HG02938 (cell line): Measurements from ENCODE around the gene CD207.
"Not testable (repeated sequence)": the region's sequence is repeated elsewhere in the genome, so short reads cannot be mapped to it uniquely, and the experiment has no call there.

Experiments
- ATAC-seq: cut with Tn5 transposase; IDR thresholded peaks from one replicate; pipeline ENCODE4 v1.9.1; 2021; ENCODE audit warnings: mild to moderate bottlenecking, moderate library complexity; ENCODE audit not compliant: unreplicated experiment

Gene CD207

GRCh38 chr2:70835643-70836042 is at the start of gene CD207:
Gene CD207 (minus strand): TSS chr2:70835816. CDS start chr2:70835776, 40 bp downstream.
- ATAC-seq = no peak

GRCh38 chr2:70878543-70878942 is 42.9 kb upstream of the CD207 start:
- ATAC-seq = not testable (repeated sequence)

- ATAC-seq = not testable (repeated sequence)
Observed at GRCh38 chr2:70876138-70876537, 40.5 kb upstream of the CD207 start.

- no peak for ATAC-seq
Observed at GRCh38 chr2:70873541-70873940, 37.9 kb upstream of the CD207 start.

GRCh38 chr2:70871398-70872211 is 36.0 kb upstream of the CD207 start:
- no peak for ATAC-seq

GRCh38 chr2:70870790-70871189 is 35.2 kb upstream of the CD207 start:
- ATAC-seq = no peak

DNA sequence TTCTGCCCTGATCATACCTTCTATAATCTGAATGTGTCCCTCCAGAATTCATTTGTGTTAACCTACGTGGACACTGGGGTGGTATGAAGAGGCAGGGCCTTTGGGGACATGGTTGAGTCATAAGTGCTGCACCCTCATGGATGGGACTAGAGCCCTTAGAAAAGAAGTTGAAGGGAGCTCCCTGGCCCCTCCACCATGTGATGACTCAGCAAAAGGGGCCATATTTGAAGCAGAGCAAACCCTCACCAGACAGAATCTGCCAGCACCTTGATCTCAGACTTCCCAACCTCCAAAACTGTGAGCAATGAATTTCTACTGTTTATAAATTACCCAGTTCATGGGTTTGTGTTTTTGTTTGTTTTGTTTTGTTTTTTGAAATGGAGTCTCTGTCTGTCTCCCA is 33.4 kb upstream of the CD207 start:
- ATAC-seq = no peak

DNA sequence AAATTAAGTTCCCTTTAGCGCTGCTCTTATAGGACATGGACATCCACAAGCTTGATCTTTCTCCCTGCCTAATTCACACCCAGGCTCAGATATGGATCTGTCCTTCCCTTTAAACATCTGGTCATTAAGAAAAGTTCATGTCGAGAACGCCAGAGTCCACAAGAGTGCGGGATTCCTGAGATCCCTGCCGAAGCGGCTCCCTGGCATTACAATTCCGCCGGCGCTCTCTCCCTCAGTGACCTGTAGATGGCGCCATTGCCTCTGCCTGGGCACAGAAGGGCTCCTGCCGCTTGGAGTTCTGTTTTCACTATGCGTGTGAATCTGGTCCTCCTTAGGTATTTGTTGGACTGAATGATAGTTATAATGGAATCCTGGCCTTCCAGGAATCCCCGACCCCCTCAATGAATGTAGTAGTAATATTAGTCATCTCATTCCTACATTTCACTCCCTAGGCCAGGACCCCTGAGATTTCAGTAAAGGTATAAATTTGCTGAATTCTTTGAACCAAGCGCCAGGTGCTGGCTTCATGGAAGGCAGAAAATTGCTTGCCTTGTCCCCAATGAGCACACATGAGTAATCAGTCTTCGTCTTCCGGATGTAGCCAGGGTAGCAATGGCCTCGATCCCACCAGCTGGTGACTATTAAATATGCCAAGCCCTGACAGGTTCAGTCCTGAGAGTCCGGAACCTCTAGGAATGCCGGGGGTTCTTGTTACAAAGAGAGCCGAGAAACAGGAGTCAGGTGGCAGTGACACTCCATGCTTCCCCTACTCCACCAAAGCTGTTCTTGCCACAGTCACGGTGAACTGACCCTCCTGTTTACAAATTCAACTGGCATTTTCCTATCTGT is 26.4 kb upstream of the CD207 start:
- no peak for ATAC-seq

DNA sequence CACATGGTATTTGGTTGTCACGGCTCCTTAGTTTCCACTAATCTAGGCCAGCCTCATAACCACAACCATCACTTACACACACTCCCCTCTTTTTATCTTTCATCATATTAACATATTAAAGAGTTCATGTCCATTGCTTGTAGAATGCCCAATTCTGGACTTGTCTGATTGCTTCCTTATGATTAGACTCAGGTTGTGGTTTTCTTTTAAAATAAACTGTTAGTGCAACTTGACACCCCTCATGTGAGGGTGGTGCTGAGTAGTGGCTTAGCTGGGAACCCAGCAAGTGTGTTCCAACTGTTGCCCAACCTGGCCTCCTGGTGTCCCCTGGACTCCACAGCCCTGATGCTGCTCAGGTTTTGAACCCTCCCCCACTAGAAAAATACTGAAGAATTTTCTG is 20.1 kb upstream of the CD207 start:
- ATAC-seq = no peak

DNA sequence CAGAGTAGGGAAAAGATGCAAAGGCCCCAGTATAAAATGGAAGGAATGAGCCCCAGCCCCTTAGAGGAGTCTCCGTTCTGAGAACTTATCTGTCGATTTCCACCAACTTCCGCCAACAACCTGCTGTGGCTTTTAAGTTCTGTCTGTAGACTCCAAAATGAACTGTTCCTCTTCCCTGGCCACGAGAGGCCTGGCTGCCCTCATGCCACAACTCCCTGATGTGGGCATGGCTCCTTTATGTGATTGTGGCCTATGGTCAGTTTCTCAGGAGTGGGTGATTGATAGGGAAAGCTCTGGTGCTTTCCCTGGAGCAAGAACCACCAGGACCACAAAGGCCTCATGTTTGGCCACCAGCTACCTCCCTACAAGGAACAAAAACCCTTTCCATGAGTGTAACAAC is 18.8 kb upstream of the CD207 start:
- ATAC-seq = no peak

- ATAC-seq = no peak
Observed at GRCh38 chr2:70852824-70853223, 17.2 kb upstream of the CD207 start.

DNA sequence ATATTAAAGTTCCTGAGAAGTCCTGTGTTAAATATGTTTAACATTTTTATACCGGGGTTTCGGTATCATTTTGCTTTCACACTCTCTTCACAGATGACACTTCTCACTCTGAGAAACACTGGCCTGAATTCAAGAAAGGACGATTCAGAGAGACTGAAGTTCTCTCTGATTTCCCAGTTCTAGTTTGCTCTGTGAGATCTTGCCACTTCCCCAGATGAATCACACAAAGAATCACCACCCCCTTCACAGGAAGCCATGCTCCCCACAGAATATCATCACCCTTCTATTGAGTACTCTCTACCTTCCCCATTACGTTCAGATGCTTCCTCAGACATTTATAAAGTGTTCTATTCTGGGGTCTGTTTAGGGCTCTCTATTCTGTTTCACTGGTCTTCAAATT is 16.1 kb upstream of the CD207 start:
- ATAC-seq = no peak

DNA sequence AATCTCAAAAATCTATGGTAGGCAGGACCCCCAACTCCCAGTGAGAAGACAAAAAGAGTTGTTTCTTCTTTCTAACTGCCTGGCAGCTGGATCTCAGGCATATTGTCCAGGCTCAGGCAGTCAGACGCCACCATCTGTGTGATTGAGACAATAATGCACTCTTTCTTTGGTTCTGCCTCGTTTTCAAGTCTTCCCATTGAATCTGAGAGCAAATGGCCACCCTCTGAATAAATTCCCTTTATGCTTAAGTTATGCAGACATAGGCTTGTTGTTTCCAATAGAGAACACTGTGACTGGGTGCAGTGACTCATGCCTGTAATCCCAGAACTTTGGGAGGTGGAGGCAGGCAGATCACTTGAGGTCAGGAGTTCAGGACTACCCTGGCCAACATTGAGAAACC is 15.3 kb upstream of the CD207 start:
- no peak for ATAC-seq

DNA sequence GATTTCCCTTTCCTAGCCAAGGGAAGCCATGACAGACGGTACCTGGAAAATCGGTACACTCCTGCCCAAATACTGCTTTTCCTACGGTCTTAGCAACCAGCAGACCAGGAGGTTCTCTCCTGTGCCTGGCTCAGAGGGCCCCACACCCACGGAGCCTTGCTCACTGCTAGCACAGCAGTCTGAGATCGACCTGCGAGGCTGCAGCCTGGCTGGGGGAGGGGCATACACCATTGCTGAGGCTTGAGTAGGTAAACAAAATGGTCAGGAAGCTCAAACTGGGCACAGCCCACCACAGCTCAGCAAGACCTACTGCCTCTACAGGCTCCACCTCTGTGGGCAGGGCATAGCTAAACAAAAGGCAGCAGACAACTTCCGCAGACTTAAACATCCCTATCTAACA is 6.8 kb upstream of the CD207 start:
- ATAC-seq = no peak

DNA sequence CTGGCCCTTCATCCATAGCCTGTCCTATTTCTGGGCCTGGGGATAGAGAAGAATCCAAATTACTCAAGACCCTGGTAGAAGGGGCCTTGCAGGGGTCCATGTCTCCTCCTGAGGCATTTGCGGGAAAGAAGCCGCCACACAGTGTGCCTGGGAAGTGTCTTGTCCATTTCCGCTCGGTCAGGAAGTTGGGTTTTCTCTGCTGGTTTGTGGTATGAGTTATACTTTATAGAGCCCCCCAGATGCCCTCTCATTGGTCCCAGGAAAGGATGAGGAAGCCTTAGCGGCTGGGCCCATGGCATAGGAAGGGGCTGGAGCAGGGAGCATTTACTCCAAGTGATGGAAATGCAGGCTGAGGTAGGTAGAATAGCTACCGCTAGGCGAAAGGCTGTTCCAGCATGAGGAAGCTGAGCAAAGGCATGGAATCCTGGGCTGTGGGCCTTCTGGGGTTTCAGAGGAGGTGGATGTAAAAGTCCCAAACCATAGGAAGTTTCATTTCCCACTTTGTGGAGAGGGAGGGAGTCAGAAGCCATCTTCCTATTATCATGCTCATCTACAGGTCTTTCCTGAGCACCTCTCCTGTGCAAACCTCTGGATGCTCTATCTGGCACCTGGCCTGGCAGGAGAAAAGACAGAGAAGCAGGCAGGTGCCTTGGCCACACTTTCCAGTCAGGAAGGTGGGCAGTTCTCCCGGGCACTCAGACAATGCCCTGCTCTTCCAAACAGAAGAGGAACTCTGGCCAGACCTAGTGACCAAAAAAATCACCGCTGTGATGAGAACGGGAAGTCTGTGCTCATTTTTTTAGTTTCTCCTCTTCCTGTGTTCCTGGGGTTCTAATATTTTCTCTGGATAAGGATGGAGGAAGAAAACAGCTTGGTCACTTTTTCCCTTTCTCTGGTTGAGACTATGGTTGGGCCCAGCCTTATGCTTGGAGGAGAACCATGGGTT is 2.6 kb upstream of the CD207 start:
- no peak for ATAC-seq

- ATAC-seq = no peak
Observed at GRCh38 chr2:70834881-70835280, 735 bp downstream of the CD207 start.

DNA sequence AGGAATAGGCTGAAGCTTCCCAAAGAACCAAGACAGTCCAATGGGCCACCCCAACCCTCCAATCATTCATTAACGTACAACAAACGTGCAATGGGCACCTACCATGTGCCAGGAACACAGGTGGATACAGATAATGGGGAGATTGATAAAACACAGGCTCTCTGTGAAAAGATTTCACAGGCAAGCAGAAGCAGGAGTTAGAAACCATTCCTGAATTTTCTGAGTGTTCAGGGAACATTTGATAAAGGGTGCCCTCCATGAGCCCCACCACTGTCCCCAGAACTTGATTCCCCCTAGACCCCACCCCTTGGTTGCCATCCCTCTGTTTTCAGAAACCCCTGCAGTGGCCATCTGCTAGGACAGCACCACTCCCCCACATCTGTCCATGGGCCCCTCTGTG is 1.5 kb downstream of the CD207 start:
- no peak for ATAC-seq

- no peak for ATAC-seq
Observed at GRCh38 chr2:70833246-70833645, 2.4 kb downstream of the CD207 start.

DNA sequence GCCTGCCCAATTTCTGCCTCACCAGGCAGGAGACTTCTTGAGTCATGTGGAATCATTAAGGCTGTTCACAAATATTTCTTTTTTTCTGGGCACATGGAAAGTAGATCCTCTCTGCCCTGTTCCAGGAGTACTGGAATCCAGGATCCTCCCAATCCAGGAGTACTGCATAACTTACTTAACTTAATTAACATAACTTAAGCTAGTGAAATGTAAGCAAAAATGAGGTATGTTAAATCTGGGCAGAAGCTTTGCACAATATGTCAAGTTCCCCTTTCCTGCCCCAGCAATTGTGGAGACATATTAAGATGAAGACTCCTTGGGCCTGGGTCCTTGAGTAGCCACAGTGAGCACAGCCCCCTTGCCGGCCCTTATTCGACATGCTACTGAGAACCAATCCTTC is 3.2 kb downstream of the CD207 start:
- ATAC-seq = no peak

DNA sequence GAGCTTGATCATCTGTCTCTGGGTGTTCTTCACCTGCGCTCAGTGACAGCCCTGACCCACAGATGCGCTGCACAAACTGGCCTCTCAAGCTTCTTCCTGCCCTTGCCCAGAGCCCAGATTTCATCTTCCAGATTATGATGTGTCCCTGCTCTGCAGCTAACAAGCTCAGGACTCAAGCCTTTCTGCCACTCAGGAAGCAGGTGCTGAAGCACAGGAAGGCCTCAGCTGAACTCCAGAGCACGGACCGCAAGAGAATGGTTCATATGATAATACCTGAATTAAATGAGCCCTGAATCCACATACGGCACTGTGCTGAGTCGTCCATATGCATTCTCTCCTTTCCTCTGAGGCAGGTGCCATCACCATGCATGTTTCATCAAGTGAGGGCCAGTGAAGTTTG is 3.8 kb downstream of the CD207 start:
- ATAC-seq = no peak

GRCh38 chr2:70830366-70830765 is 5.2 kb downstream of the CD207 start:
- ATAC-seq = no peak
